HG02588 (cell line): ENCODE data around the gene BRPF3.
"Not testable (repeated sequence)": the region's sequence is repeated elsewhere in the genome, so short reads cannot be mapped to it uniquely, and the experiment has no call there.

Experiments used
- ATAC-seq: cut with Tn5 transposase; IDR thresholded peaks from one replicate; pipeline ENCODE4 v1.9.1; 2021; ENCODE audit warnings: mild to moderate bottlenecking, moderate library complexity; ENCODE audit not compliant: unreplicated experiment

Gene BRPF3

GRCh38 chr6:36200154-36200891, 3.8 kb downstream of the BRPF3 start:
- ATAC-seq = no peak

- no peak for ATAC-seq
Measured at GRCh38 chr6:36200998-36201596, 4.6 kb downstream of the BRPF3 start.

- no peak for ATAC-seq
Measured at GRCh38 chr6:36201612-36202011, 5.1 kb downstream of the BRPF3 start.

- no peak for ATAC-seq
Measured at GRCh38 chr6:36202101-36202500, 5.6 kb downstream of the BRPF3 start.

- ATAC-seq = no peak
Measured at GRCh38 chr6:36204068-36204753, 7.7 kb downstream of the BRPF3 start.

- no peak for ATAC-seq
Measured at GRCh38 chr6:36207155-36207554, 10.6 kb downstream of the BRPF3 start.

GRCh38 chr6:36209606-36210005, 13.1 kb downstream of the BRPF3 start:
- ATAC-seq = no peak

DNA sequence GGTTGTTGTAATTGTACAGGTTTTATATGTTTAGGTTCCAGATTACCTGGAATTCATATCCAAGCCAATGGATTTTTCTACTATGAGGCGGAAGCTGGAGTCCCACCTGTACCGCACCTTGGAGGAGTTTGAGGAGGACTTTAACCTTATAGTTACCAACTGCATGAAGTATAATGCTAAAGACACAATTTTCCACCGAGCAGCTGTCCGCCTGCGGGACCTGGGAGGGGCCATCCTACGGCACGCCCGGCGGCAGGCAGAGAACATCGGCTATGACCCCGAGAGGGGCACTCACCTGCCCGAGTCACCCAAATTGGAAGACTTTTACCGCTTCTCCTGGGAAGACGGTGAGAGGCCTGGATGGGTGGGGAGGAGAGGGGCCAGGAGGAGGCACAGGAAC, 13.6 kb downstream of the BRPF3 start:
- no peak for ATAC-seq

DNA sequence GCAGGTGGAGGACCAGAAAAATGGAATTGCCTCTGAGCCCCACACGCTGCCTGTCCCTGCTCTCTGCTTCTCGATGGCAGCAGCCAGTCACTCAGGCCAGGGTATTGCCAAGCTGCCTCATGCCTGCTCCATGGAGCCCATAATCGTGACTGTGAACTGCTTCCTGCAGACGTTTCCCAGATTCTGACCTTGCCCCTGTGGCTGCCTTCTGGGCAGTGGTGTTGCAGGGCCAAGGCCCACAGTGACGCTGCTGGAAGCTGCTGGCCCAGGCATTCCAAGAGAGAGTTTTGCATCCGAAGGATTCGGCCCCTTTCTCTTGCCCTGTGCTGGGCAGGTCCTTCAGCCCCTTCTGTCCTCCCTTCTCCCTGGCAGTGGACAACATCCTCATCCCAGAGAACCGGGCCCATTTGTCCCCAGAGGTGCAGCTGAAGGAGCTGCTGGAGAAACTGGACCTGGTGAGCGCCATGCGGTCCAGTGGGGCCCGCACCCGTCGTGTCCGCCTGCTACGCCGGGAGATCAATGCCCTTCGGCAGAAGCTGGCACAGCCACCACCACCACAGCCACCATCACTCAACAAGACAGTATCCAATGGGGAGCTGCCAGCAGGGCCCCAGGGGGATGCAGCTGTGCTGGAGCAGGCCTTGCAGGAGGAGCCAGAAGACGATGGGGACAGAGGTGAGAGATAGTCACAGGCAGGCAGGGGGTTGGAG, 14.5 kb downstream of the BRPF3 start:
- no peak for ATAC-seq

DNA sequence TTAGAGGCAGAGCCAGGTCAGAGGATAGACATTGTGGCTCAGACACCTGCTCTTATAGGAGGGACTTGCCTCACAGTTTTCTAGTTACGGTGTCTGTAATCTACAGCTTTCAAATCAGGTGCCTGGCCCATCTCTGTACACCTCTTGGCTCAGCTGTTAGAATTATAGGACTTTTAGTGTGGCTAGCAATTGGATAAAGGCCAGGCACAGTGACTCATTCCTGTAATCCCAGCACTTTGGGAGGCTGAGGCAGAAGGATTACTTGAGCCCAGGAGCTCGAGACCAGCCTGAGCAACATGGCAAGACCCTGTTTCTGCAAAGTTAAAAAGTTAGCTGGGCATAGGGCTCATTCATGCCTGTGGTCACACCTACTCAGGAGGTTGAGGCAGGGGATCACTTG, 20.0 kb downstream of the BRPF3 start:
- ATAC-seq = no peak

DNA sequence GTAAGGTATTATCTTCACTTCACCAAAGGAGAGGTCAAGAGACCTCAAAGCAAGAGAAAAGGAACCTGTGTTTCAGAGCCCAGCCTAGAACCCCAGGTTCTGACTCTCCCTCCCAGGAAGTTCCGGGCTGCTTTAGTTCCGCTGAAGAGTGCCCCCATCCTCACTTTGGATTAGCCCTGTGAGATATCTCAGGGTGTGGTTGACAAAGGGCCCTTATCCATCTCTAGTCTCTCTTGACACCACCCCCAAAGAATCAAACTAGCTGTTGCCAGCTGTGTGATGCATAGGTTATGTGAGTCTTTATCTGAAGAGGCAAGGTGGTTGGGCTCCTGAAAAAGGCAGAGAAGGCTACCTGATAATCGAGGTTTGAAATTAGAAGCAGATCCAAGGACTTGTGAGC, 20.6 kb downstream of the BRPF3 start:
- ATAC-seq = no peak

DNA sequence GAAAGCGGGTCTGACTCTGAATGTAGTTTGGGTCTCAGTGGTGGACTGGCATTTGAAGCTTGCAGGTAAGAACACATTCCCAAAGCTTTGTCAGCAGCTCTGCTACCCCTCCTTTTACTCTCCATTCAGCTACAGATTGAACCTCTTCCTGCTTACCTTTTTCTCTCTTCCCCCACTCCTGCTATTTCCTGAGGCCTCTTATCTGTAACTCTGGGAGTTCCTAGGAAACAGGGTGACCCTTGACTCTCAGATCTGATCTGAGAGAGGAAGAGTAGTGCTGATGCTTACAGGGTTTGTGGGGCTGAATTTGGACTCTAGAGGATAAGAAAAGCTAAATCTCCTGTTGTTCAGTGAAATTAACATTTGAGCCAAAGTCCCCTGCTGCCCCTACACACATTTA, 21.4 kb downstream of the BRPF3 start:
- ATAC-seq = no peak

GRCh38 chr6:36218516-36218915, 22.0 kb downstream of the BRPF3 start:
- ATAC-seq = not testable (repeated sequence)

GRCh38 chr6:36219081-36219480, 22.5 kb downstream of the BRPF3 start:
- ATAC-seq = no peak

DNA sequence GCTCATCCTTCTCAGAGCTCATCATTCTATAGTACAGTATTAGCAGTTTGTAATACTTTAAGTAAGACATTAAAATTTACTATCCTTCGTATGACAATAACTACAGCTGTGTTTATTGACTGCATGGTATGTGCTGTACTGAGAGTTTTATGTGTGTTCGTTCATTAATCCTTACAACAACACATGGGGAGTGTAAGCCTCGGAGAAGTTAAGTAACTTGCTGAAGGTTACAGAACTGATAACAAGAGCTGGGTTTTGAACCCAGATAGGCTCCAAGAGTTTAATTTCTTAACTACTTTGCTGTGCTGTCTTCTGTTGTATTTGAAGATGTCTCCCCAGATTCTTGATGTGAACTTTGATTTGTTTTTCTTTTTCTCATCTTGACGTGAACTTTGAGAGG, 23.7 kb downstream of the BRPF3 start:
- ATAC-seq = no peak

GRCh38 chr6:36221674-36222073, 25.1 kb downstream of the BRPF3 start:
- no peak for ATAC-seq

GRCh38 chr6:36222924-36223323, 26.4 kb downstream of the BRPF3 start:
- ATAC-seq = no peak

DNA sequence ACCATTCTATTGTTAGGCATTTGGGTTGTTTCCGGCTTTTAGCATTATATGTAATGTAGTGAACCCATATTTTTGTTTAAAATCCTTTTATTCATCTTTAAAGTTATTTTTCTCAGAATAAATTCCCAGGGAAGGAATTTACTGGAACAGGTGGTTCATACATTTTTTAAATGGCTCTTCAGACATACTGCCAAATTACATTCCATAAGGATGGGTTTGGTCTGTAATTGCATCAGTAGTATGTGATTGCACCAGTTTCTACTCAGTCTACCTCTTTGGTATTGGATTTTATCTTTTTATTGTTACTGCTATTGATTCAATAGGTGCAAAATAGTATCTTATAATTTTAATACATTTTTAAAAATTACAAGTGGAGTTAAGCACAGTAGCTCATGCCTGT, 27.2 kb downstream of the BRPF3 start:
- no peak for ATAC-seq

DNA sequence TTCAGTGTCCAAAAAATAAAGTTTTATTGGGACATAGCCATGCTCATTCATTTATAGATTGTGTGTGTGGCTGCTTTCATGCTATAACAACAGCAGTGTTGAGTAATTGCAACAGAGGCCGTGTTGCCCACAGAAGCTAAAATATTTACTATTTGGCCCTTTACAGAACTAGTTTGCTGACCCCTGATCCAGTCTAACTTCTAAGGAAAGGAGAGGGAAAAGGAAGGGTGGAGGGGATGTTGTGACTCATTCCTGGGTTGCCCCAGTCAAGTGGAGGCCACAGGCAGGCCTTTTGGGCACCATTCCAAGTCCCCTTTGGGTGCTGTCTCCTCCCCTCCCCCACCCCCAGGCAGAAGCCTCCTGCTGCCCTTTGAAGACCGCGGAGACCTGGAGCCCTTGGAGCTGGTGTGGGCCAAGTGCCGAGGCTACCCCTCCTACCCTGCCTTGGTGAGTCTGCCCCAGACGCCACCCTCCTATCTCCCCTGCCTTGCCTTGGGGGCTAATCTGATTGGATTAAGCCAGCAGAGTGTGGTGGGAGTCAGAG, 28.4 kb downstream of the BRPF3 start:
- no peak for ATAC-seq

- no peak for ATAC-seq
Measured at GRCh38 chr6:36226438-36227047, 30.0 kb downstream of the BRPF3 start.
